ENCODE data around the gene HDAC5. TPM values are rescaled to one million over a fixed set of nuclear protein-coding genes. Genes with fewer than 3 reads are reported as not detected.
"Not testable (repeated sequence)": the region's sequence is repeated elsewhere in the genome, so short reads cannot be mapped to it uniquely, and the experiment has no call there.

The HDAC5 gene
- total RNA-seq, 1 donor = 36.7 TPM

- no peak overlapping the region for H3K4me3 ChIP-seq (ENCODE audit: low read depth, low read length)
- TF ChIP-seq CTCF (IDR thresholded peaks at IDR 0.05; ENCODE audit: insufficient read depth, low read depth, low read length) = no peak
- DNase-seq (ENCODE audit: low read depth) = peak; percentile 39
Measured at GRCh38 chr17:44130693-44131349, 7.4 kb upstream of the HDAC5 start.

GRCh38 chr17:44128383-44128782 is 4.9 kb upstream of the HDAC5 start:
- DNase-seq (ENCODE audit: low read depth) = no peak
- H3K4me3 ChIP-seq (ENCODE audit: low read depth, low read length) = no peak overlapping the region
- no peak for TF ChIP-seq CTCF (IDR thresholded peaks at IDR 0.05; ENCODE audit: insufficient read depth, low read depth, low read length)

GRCh38 chr17:44124118-44124438 is 637 bp upstream of the HDAC5 start:
- peak overlapping the region; percentile 74 for H3K4me3 ChIP-seq (ENCODE audit: low read depth, low read length)
- no peak for DNase-seq (ENCODE audit: low read depth)
- no peak for TF ChIP-seq CTCF (IDR thresholded peaks at IDR 0.05; ENCODE audit: insufficient read depth, low read depth, low read length)

GRCh38 chr17:44122816-44123355 is 555 bp downstream of the HDAC5 start:
- DNase-seq (ENCODE audit: low read depth) = no peak
- peak overlapping the region; percentile 76 for H3K4me3 ChIP-seq (ENCODE audit: low read depth, low read length)
- TF ChIP-seq CTCF (IDR thresholded peaks at IDR 0.05; ENCODE audit: insufficient read depth, low read depth, low read length) = no peak

- no peak for DNase-seq (ENCODE audit: low read depth)
- no peak for TF ChIP-seq CTCF (IDR thresholded peaks at IDR 0.05; ENCODE audit: insufficient read depth, low read depth, low read length)
- H3K4me3 ChIP-seq (ENCODE audit: low read depth, low read length) = peak overlapping the region; percentile 76
Measured at GRCh38 chr17:44121997-44122815, 1.2 kb downstream of the HDAC5 start.

- DNase-seq (ENCODE audit: low read depth) = no peak
- no peak overlapping the region for H3K4me3 ChIP-seq (ENCODE audit: low read depth, low read length)
- no peak for TF ChIP-seq CTCF (IDR thresholded peaks at IDR 0.05; ENCODE audit: insufficient read depth, low read depth, low read length)
Measured at GRCh38 chr17:44120851-44121605, 2.4 kb downstream of the HDAC5 start.

- DNase-seq (ENCODE audit: low read depth); H3K4me3 ChIP-seq (ENCODE audit: low read depth, low read length): not testable (repeated sequence)
Measured at GRCh38 chr17:44120281-44120680, 3.2 kb downstream of the HDAC5 start.
